ENCODE results near the gene ARL4C.

Gene ARL4C

DNA sequence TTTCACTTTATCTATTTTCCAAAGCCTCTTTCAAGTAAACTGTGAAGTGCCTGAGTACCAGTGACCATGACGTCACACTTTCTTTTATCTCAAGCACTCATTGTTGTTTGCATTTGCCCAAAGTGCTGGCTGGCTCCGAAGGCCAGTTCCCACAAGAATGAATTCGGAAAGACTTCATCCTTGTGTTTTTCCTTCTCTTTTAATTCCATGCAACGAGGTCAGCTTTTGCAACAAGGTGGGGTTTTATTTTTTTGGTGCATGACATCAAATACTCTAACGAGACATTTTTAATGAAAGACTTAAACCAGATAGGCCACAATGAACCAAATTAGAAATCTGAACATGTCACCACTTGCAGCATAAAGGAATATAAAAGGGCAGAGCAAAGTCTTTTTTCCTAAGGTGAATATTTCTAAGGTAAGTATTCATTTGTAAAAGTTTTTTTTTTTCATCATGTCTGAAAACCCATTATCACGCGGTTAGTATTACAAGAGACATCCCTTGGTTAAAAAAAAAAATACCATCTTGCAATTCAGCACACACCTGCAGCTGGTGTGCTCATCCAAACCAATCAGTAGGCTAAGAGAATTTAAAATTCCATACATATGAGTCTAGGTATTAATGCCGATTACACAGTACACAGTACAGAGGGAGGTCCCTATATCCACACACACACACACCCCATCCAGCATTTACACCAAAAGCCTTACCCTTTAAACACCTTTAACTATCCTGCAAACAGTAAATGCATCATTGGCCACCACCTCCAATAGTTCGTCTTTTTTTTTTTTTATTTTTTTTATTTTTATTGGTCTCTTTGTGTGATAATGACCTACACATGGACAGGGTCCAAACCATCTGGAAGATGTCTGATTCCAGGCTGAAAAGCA, 2.3 kb downstream of the ARL4C start:
- in situ Hi-C loops (cut with MboI; ENCODE audit: low pct_unique_long_range_greater_than_20kb, low sequenced_read_pairs, unreplicated experiment): loop anchor here (5.0 to 10.0 kb wide), 2 partner anchors 212 to 360 kb away; no protein-coding TSS in a partner anchor

GRCh38 chr2:234493796-234494195, 3.1 kb downstream of the ARL4C start:
- in situ Hi-C loops (cut with MboI; ENCODE audit: low pct_unique_long_range_greater_than_20kb, low sequenced_read_pairs, unreplicated experiment): loop anchor here (5.0 to 10.0 kb wide), 2 partner anchors 211 to 359 kb away; no protein-coding TSS in a partner anchor
- TF ChIP-seq, protein P1, sequence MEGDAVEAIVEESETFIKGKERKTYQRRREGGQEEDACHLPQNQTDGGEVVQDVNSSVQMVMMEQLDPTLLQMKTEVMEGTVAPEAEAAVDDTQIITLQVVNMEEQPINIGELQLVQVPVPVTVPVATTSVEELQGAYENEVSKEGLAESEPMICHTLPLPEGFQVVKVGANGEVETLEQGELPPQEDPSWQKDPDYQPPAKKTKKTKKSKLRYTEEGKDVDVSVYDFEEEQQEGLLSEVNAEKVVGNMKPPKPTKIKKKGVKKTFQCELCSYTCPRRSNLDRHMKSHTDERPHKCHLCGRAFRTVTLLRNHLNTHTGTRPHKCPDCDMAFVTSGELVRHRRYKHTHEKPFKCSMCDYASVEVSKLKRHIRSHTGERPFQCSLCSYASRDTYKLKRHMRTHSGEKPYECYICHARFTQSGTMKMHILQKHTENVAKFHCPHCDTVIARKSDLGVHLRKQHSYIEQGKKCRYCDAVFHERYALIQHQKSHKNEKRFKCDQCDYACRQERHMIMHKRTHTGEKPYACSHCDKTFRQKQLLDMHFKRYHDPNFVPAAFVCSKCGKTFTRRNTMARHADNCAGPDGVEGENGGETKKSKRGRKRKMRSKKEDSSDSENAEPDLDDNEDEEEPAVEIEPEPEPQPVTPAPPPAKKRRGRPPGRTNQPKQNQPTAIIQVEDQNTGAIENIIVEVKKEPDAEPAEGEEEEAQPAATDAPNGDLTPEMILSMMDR (IDR thresholded peaks at IDR 0.05; ENCODE audit: extremely low read depth, insufficient read depth, missing control alignments): no peak
- no peak for DNase-seq (ENCODE audit: low spot score)

More for the DNA sequence above, 2.3 kb downstream of the ARL4C start:
- DNase-seq (ENCODE audit: low spot score): no peak
- TF ChIP-seq, protein P1 (IDR thresholded peaks at IDR 0.05; ENCODE audit: extremely low read depth, insufficient read depth, missing control alignments): no peak

GRCh38 chr2:234492717-234493485, 4.0 kb downstream of the ARL4C start:
- TF ChIP-seq, protein P1 (IDR thresholded peaks at IDR 0.05; ENCODE audit: extremely low read depth, insufficient read depth, missing control alignments): no peak
- in situ Hi-C loops (cut with MboI; ENCODE audit: low pct_unique_long_range_greater_than_20kb, low sequenced_read_pairs, unreplicated experiment): loop anchor here (5.0 to 10.0 kb wide), 2 partner anchors 211 to 358 kb away; no protein-coding TSS in a partner anchor
- no peak for DNase-seq (ENCODE audit: low spot score)

- TF ChIP-seq, protein P1 (IDR thresholded peaks at IDR 0.05; ENCODE audit: extremely low read depth, insufficient read depth, missing control alignments): no peak
- no peak for DNase-seq (ENCODE audit: low spot score)
- in situ Hi-C loops (cut with MboI; ENCODE audit: low pct_unique_long_range_greater_than_20kb, low sequenced_read_pairs, unreplicated experiment): loop anchor here (5.0 to 10.0 kb wide), 2 partner anchors 210 to 357 kb away; no protein-coding TSS in a partner anchor
Observed at GRCh38 chr2:234491897-234492296, 5.0 kb downstream of the ARL4C start.

- DNase-seq (ENCODE audit: low spot score): no peak
- in situ Hi-C loops (cut with MboI; ENCODE audit: low pct_unique_long_range_greater_than_20kb, low sequenced_read_pairs, unreplicated experiment): loop anchor here (5.0 to 10.0 kb wide), 2 partner anchors 209 to 356 kb away; no protein-coding TSS in a partner anchor
- TF ChIP-seq, protein P1 (IDR thresholded peaks at IDR 0.05; ENCODE audit: extremely low read depth, insufficient read depth, missing control alignments): no peak
Observed at GRCh38 chr2:234491281-234491680, 5.6 kb downstream of the ARL4C start.

All from GM13977 (cell line).